Peyer's patch (tissue), 4 donors: ENCODE data around the gene FCSK.

Source experiments
- CTCF ChIP-seq, 6 experiments: fragments of 450-650 bp in 4 of 6; fragments of 200-600 bp in 2 of 6; sonication (generic) in 1 of 6; IDR thresholded peaks; one replicate each; pipeline ENCODE4 v1.5.1; 2017 to 2019; ENCODE audit warnings: antibody characterized with exemption in 6 of 6, mild to moderate bottlenecking in 3 of 6, moderate library complexity in 1 of 6
- POLR2A ChIP-seq, 2 donors: fragments of 450-650 bp; IDR thresholded peaks; one replicate each; pipeline ENCODE4 v1.5.1; 2017; ENCODE audit warnings: antibody characterized with exemption in 2 of 2, mild to moderate bottlenecking in 2 of 2, moderate library complexity in 2 of 2

- TF ChIP-seq POLR2A (IDR thresholded peaks at IDR 0.05): no peak
- TF ChIP-seq CTCF (IDR thresholded peaks at IDR 0.05): no peak
Measured at GRCh38 chr16:70494202-70494770, 39.9 kb downstream of the FCSK start.
